GOT3 (cell line): ENCODE measurements around the gene TEX38.
"Not testable (repeated sequence)": the region's sequence is repeated elsewhere in the genome, so short reads cannot be mapped to it uniquely, and the experiment has no call there.

Experiments
- DNase-seq: peaks from one replicate; lab custom pipeline; 2025; ENCODE audit warnings: mixed read lengths; lab: John Stamatoyannopoulos, UW

TEX38 gene

DNA sequence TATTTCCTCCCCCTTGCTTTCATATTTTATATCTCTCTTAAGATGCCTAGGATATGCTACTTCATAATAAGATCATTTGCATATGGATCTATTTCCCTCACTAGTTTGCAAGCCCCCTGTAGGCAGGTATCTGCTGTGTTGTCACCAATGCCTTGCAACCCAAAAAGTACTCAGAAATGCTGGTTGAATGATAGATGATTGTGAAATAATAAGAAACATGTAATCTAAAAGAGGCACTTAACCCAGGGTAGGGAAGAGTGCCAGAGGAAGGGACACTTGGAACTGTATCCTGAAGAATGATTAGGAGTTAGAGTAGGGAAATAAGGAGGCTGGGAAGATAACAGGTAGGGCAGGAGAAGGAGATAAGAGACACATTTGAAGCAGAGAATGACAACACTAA is 15.8 kb upstream of the TEX38 start:
- no peak for DNase-seq

DNA sequence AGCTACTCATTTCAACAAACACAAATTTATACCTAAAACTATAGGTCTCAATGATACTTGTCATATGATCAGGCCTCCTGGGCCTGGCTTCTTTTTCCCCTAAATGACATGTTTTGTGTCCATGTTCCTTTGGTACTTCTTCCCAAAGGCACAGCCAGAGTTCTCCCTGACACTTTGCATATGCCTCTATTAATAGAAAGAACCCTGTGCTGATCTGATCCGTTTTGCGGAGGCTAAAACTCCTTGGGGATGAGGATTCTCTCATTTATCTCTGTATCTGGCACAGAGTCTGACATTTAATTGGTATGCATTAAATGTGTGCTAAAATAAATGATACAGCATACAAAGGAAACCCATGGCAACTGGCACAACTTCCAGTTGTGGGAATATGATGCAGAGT is 15.0 kb upstream of the TEX38 start:
- no peak for DNase-seq

DNA sequence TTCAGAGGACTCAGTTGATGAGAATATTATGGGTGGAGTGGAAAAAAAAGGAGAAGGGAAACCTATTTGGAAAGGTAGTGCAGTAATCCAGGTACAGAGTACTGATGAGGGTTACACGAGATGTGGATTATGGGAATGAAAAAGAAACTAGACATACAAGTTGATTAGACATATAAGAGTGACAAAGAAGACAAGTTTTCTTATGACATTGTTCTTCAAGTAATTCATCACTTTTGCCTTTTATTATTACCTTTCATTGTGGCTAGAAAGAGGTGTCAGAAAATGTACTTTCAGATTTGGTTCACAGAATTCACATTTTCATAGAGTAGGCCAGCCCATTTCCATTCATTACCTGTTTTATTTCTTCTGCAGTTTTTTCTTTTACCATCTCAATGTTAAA is 13.9 kb upstream of the TEX38 start:
- DNase-seq: no peak

DNA sequence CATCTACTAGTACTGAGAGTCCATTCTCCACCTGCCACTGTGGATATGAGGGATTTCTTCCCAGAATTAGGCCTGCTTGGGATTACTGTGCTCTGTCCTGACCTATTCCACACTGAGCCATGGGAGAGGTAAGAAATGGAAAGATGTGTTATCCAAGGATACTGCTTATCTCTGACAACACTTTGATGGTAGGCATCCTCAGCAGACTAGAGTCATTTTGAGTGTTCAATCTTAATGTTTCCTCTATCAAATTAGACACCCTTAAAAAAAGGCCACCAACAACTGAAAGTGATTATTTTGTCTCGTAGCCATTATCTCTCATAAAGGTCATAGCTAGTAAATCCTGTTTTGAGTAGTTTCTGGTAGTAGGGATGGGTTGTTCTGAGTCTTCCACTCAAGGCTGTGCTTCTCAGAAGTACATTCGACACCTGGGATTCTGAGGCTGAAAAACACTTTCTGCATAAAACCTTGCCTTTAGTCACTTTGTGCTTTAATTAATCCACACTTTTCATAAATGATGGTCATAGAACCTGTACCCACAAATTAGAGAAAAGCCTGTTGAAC is 12.3 kb upstream of the TEX38 start:
- DNase-seq: no peak

DNA sequence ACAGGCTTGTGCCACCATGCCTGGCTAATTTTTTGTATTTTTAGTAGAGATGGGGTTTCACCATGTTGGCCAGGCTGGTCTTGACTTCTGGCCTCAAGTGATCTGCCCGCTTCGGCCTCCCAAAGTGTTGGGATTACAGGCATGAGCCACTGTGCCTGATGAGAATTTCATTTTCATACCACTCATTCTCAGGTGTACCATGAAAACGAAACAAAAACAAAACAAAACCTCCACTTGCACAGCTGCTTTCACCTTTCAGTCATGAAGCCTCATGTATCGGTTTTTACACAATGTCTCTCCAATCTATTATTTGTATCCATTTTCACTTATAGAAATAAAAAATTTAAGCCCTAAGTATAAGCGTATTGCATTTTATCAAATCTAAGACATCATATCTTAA is 11.5 kb upstream of the TEX38 start:
- DNase-seq: not testable (repeated sequence)

DNA sequence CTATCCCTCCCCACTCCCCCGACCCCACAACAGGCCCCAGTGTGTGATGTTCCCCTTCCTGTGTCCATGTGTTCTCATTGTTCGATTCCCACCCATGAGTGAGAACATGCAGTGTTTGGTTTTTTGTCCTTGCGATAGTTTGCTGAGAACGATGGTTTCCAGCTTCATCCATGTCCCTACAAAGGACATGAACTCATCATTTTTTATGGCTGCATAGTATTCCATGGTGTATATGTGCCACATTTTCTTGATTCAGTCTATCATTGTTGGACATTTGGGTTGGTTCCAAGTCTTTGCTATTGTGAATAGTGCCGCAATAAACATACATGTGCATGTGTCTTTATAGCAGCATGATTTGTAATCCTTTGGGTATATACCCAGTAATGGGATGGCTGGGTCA is 8.7 kb upstream of the TEX38 start:
- not testable (repeated sequence) for DNase-seq

DNA sequence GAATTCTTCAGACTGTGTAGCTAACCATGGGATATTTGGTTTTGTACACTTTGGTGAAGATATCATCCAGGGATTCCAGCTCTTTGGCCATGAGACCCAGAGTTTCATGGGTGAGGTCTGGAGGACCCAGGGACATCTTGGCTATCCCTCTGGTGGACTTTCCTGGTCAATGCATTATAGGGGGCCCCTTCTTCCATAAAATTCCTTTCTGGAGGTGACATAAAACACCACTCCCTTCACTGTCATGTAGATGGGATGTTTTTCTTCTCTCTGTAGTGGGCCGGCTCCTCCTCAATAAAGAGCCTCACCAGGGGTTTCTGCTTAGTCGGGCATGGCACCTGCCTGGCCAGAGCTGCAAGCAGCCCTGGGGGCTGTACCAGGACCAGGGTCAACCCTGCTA is 5.7 kb upstream of the TEX38 start:
- DNase-seq: no peak

DNA sequence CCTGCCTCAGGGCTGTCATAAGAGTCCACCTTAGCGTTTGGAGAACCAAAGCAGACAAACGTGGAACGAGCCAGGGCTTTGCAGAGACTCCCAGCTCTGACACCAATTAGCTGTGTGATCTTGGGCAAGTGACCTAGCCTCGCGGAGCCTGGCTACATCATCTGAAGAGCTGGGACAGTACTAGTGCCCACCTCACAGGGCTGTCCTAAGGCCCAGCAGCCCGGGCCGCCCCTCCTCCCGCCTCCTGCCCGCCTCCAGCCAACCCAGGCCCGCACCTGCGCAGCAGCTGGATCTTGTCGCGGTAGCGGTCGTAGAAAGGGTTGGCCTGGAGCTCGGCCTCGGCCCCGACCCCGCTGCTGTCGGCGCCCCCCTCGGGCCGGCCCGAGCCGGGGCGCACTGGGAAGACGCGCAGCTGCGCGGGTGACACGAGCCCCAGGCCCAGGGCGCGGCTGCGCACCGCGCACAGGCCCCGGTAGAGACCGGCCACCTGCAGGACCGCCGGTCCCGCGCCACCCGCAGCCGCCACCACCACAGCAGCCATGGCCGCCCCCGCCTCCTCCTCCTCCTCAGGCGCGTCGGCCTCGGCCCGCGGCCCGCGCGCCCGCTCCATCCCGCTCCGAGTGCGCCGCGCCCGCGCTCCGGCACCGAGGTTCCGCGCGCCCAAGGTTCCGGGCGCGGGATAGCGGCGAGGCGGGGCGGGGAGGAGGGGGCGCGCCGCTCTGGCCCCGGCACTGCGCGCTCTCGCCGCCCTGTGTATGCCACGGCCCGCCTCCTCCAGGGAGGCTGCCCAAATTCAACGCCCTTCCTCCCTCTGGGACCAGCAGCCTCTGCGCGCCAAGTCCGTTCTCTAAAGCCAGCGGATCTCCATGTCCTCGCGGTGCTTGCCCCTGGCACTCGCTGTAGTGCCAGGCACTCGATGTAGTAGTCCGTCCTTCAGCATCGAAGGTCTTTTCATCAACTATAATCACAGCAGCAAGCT is 3.6 kb upstream of the TEX38 start, which contains the start of gene ATPAF1:
Gene ATPAF1, minus strand, starts transcription at position 583 of the 979 bp plus-strand sequence. Its CDS starts 42 bp downstream, at position 541.
- DNase-seq: no peak

DNA sequence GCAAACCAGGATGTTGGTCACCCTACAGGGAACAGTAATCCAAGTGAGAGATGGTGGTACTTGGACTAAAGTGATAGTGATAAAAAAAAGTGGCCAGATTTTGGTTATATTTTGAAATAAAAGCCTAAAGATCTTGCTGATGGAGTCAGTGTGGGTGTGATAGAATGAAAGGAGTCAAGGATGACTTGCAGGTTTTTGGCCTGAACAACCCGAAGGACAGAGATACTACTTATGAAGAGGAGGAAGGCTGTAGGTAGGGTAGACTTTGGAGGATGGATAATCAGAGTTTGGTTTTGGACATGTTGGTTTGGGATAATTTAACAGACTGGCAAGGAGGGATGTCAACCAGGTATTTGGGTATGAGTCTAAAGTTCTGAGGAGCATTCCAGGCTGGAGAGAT is 1.5 kb upstream of the TEX38 start:
- DNase-seq: no peak

DNA sequence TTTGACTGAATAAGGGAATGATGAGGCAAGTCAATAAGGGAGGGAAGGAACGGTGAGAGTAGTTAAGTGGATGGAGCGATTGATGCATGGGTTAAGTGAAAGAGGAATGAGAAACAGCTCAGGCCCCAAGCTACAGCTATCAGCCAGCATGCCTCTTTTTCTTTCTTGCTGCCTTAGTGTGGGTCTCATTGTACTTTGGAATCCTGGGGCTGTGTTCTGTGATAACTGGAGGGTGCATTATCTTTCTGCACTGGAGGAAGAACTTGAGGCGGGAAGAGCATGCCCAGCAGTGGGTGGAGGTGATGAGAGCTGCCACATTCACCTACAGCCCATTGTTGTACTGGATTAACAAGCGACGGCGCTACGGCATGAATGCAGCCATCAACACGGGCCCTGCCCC is 1.0 kb downstream of the TEX38 start:
- no peak for DNase-seq

DNA sequence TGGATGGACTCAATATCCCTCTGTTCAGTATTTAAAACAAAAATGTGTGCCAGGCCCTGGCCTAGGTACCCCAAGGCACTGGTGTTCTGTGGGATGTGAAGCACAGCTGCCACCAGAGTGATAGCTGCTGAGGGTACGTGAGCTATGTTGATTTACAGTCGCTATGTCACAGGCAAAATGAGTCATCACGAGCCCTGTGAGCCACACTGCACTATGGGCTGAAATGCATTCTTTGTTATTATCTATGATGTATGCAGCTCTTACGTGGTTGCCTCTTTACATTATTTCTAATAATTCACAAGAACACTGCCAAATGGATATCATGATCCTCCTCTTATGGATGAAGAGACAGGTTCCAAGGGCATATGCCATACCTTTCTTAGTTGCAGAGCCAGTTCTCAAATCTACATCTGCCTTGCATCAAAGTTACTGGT is 2.1 kb downstream of the TEX38 start:
- no peak for DNase-seq

DNA sequence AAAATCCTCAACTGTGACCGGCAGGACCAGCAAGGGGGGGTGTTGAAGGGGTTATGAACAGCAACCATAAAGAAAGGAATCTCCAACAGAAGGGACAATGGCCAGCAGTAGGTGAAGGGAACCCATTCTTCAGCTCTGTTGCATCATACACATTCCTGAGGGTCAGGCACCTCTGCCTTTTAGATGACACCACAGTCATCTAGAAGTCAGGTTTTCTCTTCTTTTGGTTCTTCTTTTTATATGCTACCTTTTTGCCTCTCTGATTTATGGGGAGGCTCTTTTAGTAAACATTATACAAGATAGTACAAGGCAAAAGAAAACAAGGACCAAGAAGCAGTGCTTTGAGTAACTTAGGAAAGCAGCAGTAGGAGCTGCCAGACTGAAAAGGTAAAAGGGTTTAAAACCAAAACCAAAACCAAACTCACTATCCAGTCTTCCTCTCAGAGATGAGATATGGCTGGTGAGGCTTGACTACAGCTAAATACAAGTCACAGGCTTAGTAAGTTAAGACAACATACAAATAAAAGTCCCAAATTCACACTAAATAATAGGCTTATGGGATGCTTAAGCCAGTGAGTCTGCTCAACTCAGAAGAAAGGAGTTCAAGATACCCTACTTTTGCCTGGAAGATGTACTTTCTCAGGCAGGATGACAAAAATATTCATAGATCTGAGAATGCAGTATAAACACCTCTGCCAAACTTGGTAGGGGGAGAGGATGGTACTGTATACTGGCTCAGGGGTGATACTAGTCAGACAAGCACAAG is 4.1 kb downstream of the TEX38 start:
- no peak for DNase-seq

DNA sequence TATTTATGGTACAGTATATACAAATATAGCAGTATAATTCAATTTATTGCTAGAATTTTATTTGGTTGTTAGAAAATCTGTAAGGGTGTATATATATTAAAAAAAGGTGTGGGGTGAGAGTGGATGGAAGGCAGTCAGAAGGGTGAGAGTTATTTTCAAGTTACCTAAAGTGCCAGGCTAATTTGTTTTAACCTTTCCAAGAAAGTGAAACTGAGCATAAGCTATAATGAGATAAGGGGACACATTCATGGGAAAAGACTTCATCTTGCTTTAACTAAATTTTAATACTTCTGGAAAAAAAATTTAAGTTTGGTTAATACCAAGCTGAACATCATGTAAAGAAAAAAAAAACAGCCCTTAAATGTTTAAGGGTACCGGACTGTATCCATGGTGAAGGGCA is 4.9 kb downstream of the TEX38 start:
- DNase-seq: no peak

DNA sequence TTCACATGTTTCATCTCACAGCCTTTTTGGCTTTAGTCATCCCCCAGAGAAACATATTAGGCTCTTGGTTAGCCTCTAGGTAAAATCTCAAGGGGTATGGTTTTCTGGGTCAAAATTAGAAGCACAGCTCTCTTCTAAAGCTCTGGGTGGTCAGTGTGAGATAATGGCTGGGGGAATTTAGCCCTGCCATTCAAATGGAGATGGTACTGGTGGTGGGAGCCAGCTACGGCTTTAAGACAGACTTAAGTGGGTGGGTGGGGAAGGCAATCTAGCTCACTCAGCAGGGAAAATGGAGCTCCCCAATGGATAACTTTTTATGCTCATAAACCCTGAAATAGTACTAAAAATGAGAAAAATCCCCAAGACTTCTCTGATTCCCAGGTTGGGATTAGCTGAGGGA is 5.7 kb downstream of the TEX38 start:
- no peak for DNase-seq

DNA sequence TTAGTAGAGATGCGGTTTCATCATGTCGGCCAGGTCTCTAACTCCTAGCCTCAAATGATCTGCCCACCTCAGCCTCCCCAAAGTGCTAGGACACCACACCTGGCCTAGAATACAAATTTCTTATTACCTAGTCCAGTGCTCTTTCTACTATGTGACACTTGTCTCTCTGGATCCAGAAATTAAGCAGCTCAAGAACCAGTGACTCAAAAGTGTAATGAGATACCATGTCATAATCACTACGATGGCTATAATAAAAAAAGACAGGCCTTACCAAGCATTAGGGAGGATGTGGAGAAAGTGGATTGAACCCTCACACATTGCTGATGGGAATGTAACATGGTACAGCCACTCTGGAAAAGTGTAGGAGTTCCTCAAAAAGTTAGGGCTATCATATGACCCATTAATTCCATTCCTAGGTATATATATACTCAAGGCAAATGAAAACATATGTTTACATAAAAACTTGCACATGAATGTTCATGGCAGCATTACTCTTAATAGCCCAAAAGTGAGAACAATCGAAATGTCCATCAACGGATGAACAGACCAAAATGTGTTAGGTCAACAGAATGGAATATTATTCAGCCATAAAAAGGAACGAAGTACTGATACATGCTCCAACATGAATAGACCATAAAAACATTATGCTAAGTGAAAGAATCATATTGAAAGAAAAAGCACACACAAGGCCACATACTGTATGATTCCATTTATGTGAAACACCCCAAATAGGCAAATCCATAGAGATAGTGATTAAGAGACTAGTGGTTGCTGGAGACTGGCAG is 8.3 kb downstream of the TEX38 start:
- DNase-seq: no peak

DNA sequence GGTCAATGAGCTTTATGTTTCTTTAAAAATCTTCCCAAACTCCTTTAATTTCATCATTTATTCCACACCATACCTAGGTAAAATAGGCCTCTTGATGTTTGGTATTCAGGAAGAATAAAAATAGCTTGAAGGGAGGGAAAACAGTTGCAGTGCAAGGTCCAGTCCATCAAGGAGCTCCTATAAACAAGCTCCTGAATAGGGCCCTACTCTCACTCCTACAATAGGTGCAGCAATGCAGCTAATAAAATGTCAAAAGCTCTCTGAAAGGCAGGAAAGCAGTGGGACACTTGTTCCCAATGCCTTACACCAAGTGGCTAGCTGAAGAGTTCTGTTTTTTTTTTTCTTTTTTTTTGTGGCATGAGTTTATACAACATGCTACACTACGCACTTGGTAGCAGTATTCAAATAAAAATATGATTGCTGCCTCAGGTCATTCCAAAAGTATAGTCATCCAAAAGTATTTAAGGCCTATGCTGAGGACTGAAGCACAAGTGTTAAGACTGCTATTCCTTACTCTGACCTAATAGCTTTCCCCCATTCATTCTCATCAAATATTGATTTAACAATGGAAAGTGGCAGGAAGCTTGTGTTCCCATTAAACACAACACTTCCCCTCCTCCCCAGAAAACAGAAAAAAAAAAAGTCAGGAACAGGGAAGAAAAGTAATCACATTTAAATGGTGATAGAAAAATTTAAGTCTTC is 9.8 kb downstream of the TEX38 start:
- DNase-seq: no peak

DNA sequence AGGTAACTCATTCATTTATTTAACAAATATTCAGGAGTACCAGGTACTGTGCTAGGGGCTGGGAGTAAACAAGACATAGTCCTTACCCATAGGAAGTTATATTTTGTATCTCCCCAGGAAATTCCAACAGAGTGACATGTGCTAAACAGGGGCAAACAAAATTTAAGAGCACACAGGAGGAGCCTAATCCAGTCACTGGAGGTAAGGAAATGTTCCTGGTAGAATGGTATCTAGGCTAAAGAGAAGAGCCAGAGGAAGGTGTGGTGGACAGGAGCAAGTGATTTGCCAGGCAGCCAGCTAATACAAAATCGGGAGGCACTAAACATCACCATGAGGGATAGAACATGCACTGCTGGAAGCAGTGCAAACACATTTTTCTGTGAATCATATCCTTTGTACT is 10.4 kb downstream of the TEX38 start:
- no peak for DNase-seq

DNA sequence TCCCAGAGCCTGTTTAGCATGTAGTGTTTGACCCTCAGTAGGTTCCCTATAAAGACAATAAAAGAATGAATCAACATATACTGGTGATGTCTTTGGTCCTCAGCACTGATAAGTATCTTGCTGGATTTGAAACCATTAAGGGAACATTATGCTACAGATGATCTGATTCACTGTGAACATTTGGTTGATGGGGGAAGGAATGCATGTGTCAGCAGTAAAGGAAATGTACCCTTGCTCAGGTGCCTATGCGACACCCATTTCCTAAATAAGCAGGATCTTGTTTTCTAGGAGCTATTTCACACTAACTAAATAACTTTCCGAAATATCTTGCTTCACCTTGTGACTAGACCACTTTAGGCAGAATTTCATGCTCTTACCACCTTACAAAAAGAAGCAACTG is 13.0 kb downstream of the TEX38 start:
- DNase-seq: no peak

DNA sequence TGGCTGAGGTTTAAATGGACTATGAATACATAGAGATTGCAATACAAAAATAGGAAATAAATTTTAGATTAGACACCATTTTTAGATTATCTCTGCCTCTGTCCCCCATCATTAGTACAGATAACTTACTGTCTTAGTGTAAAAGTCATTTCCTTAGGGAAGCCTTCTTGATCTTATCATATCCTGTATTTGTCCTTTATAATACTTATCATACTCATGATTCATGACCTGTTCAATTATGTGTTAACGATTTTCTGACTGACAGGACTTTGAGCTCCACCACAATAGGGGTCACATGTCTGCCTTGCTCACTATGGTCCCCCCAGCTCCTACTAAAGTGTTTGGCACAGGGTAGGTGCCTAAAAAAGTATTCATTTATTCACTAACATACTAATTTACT is 14.6 kb downstream of the TEX38 start:
- no peak for DNase-seq

DNA sequence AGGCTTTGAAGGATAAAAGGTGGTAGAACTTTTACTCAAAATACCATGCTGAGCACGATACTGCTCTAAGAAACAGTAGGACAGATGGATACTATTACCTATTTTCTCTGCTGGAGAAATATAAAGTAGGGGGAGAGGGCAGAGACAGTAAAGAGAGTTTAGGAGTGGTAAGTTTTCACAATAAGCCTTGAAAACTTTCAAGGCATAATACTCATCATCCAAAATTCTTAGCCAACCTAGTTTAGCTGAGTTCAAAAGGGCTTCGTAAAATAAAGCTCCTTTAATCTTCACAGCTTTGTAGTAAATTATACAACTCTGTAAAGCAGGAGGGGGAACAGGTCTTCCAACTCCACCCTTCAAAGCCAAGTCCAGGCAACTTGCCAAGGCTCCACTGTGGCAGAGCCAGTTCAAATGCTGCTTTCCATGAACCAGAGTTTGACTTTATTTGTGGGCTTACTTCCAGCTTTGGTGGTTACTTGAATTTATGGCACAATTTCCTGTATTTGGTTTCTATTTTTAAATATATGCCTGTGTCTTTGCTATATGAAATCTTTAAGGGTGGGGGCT is 15.5 kb downstream of the TEX38 start:
- no peak for DNase-seq
